A549 (cell line): ENCODE data around the gene CUL4A. TPM values are rescaled to one million over a fixed set of nuclear protein-coding genes. Genes with fewer than 3 reads are reported as not detected.

Source experiments
- ATAC-seq, 2 experiments: fragments of 200-7000 bp in 1 of 2; fragments of >200 bp in 1 of 2; cut with Nextera tagmentation in 1 of 2; cut with Tn5 transposase in 1 of 2; 3 replicates each; pipeline versions ENCODE4 v1.8.0 to v1.9.1; 2018 to 2020; ENCODE audit warnings: mild to moderate bottlenecking in 1 of 2, moderate library complexity in 1 of 2
- CTCF ChIA-PET: fragments of 300-600 bp; sonication (Branson Sonifier 250); formaldehyde crosslinking; extraction: SDS; loops from one replicate; lab custom pipeline; 2021; ENCODE audit warnings: antibody characterized with exemption, inconsistent platforms; lab: Yijun Ruan, JAX
- POLR2A ChIA-PET: fragments of 350-600 bp; formaldehyde crosslinking; extraction: SDS; loops from one replicate; lab custom pipeline; 2021; ENCODE audit warnings: antibody characterized with exemption, inconsistent platforms; lab: Yijun Ruan, JAX
- DNase-seq, 2 experiments: peaks; one replicate each; pipeline versions ENCODE4 v3.0.0 to v3.0.0-alpha.2; 2011 to 2016; ENCODE audit warnings: low read depth in 1 of 2, low spot score in 1 of 2
- FAIRE-seq: peaks from 2 replicates; lab custom pipeline; 2011; peaks lifted over from hg19 to GRCh38; lab: Jason Lieb, UNC
- H3K27ac ChIP-seq, 2 experiments: fragments of >200 bp; sonication (Bioruptor Twin); formaldehyde crosslinking; 3 replicates each; pipeline ENCODE4 v1.5.1; 2016 to 2017
- H3K4me1 ChIP-seq: fragments of >200 bp; sonication (Bioruptor Twin); formaldehyde crosslinking; 3 replicates; pipeline ENCODE4 v1.6.1; 2016
- H3K4me2 ChIP-seq: fragments of >200 bp; sonication (Bioruptor Twin); formaldehyde crosslinking; 3 replicates; pipeline ENCODE4 v1.6.1; 2016
- H3K4me3 ChIP-seq: fragments of >200 bp; sonication (Bioruptor Twin); formaldehyde crosslinking; 3 replicates; pipeline ENCODE4 v1.5.1; 2016
- H3K9me3 ChIP-seq: fragments of >200 bp; sonication (Bioruptor Twin); formaldehyde crosslinking; 3 replicates; pipeline ENCODE4 v1.6.1; 2016
- ATOH8 ChIP-seq: fragments of 250-450 bp; sonication (Bioruptor Pico); IDR thresholded peaks from 2 replicates; pipeline ENCODE4 v1.5.0; 2020; ENCODE audit warnings: low read depth, mild to moderate bottlenecking, moderate library complexity
- BHLHE40 ChIP-seq: IDR thresholded peaks from 2 replicates; pipeline ENCODE4 v1.6.1; 2012; ENCODE audit warnings: low read depth, low read length, inconsistent platforms
- CBX2 ChIP-seq: fragments of 200-600 bp; sonication (generic); IDR thresholded peaks from 2 replicates; pipeline ENCODE4 v1.6.1; 2016; ENCODE audit warnings: low read depth, mild to moderate bottlenecking, borderline replicate concordance
- CHD4 ChIP-seq: fragments of 200-600 bp; sonication (generic); IDR thresholded peaks from 2 replicates; pipeline ENCODE4 v1.6.1; 2016; ENCODE audit warnings: antibody characterized with exemption, mild to moderate bottlenecking, borderline replicate concordance
- EHMT2 ChIP-seq: fragments of 200-600 bp; sonication (generic); IDR thresholded peaks from 2 replicates; pipeline ENCODE4 v1.6.1; 2016; ENCODE audit warnings: antibody characterized with exemption, low read depth, mild to moderate bottlenecking, moderate library complexity
- EP300 ChIP-seq, 2 experiments: fragments of >200 bp; sonication (Bioruptor Twin); formaldehyde crosslinking; IDR thresholded peaks; 2 replicates in 1 of 2; 3 replicates in 1 of 2; pipeline ENCODE4 v1.6.1; 2016 to 2017
- ESRRA ChIP-seq: fragments of 150-350 bp; IDR thresholded peaks from 2 replicates; pipeline ENCODE4 v1.6.1; 2014; ENCODE audit warnings: mild to moderate bottlenecking, low read length, borderline replicate concordance
- FOXS1 ChIP-seq: fragments of 250-450 bp; sonication (Bioruptor Pico); IDR thresholded peaks from 2 replicates; pipeline ENCODE4 v1.5.0; 2020; ENCODE audit warnings: mild to moderate bottlenecking, moderate library complexity
- MAFK ChIP-seq: fragments of 450-650 bp; IDR thresholded peaks from 2 replicates; pipeline ENCODE4 v1.6.1; 2014; ENCODE audit not compliant: partially characterized antibody
- MYC ChIP-seq: IDR thresholded peaks from 2 replicates; pipeline ENCODE4 v1.6.1; 2012; ENCODE audit warnings: mild to moderate bottlenecking, inconsistent platforms, low read length, improper control_type of control experiment, borderline replicate concordance
- POLR2A ChIP-seq: IDR thresholded peaks from 2 replicates; pipeline ENCODE4 v1.6.1; 2012; ENCODE audit warnings: mild to moderate bottlenecking, low read length
- RAD21 ChIP-seq, 2 experiments: fragments of >200 bp in 1 of 2; sonication (Bioruptor Twin) in 1 of 2; formaldehyde crosslinking in 1 of 2; IDR thresholded peaks in 1 of 2; conservative IDR thresholded peaks in 1 of 2; 2 replicates in 1 of 2; 3 replicates in 1 of 2; pipeline ENCODE4 v1.6.1; 2012 to 2018; ENCODE audit warnings: inconsistent platforms in 1 of 2
- RNF2 ChIP-seq: fragments of 200-600 bp; sonication (generic); IDR thresholded peaks from 2 replicates; pipeline ENCODE4 v1.6.1; 2016; ENCODE audit warnings: low read depth, mild to moderate bottlenecking, antibody characterized with exemption, moderate library complexity, borderline replicate concordance
- SMC3 ChIP-seq: fragments of >200 bp; sonication (Bioruptor Twin); formaldehyde crosslinking; IDR thresholded peaks from 3 replicates; pipeline ENCODE4 v1.6.1; 2018; ENCODE audit warnings: inconsistent platforms
- ZC3H11A ChIP-seq: fragments of 450-650 bp; IDR thresholded peaks from 2 replicates; pipeline ENCODE4 v1.6.1; 2014; ENCODE audit warnings: antibody characterized with exemption, mild to moderate bottlenecking
- ZNF302 ChIP-seq: fragments of 250-450 bp; sonication (Bioruptor Pico); IDR thresholded peaks from 2 replicates; pipeline ENCODE4 v1.9.0; 2021; ENCODE audit warnings: inconsistent platforms, mild to moderate bottlenecking, moderate library complexity
- WGBS: methylation state at CpG from one replicate; pipeline ENCODE4 v1.1.6; 2017; ENCODE audit errors: missing lambda C conversion rate; 5-methylcytosine and 5-hydroxymethylcytosine counted together
- polyA plus RNA-seq, 4 experiments: library from polyadenylated mRNA; depleted of rRNA in 3 of 4; stranded (reverse); fragments of >200 nt; fragmentation: RNase III in 1 of 4; extraction: RNeasy Plus Mini Kit Qiagen cat#74134 plus additional on column Dnase treatment in 1 of 4; gene quantifications; 2 replicates in 3 of 4; 3 replicates in 1 of 4; pipeline ENCODE4 v1.2.3, GENCODE V29; 2011 to 2017
- TF ChIP-seq, protein P1 (sequence below): fragments of 150-350 bp; IDR thresholded peaks from 2 replicates; pipeline ENCODE4 v1.6.1; 2014; ENCODE audit warnings: low read depth, mild to moderate bottlenecking, low read length
- TF ChIP-seq, protein P2 (sequence below): fragments of >200 bp; sonication (Bioruptor Twin); formaldehyde crosslinking; IDR thresholded peaks from 3 replicates; pipeline ENCODE4 v1.6.1; 2016

CUL4A gene
- polyA plus RNA-seq, 2 of the 4 experiments (the other 2 are of a cell fraction), result 49.6 to 55.4 TPM

- TF ChIP-seq SMC3, result no peak
- TF ChIP-seq, protein P1, sequence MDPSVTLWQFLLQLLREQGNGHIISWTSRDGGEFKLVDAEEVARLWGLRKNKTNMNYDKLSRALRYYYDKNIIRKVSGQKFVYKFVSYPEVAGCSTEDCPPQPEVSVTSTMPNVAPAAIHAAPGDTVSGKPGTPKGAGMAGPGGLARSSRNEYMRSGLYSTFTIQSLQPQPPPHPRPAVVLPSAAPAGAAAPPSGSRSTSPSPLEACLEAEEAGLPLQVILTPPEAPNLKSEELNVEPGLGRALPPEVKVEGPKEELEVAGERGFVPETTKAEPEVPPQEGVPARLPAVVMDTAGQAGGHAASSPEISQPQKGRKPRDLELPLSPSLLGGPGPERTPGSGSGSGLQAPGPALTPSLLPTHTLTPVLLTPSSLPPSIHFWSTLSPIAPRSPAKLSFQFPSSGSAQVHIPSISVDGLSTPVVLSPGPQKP, result no peak
- TF ChIP-seq MAFK, result no peak
- ChIA-PET CTCF (interaction anchor here (1.8 kb wide), 1 partner anchor 16 kb away, joined by 4 read pairs; no protein-coding TSS in a partner anchor), POLR2A (no interaction called here)
- Histone ChIP-seq H3K4me2 (no peak overlapping the region), H3K27ac (no peak overlapping the region), H3K9me3 (no peaks in the 10 kb centered on the region), H3K4me1 (no peaks in the 10 kb centered on the region), H3K4me3 (no peak overlapping the region)
- FAIRE-seq (no peak), ATAC-seq (no peak), DNase-seq (no peak)
- WGBS, result 92% methylated on average over 5 of the region's 5 CpGs
These were observed 19.7 kb downstream of the CUL4A start for GRCh38 chr13:113229161-113229560.

GRCh38 chr13:113229791-113230190 is 20.4 kb downstream of the CUL4A start:
- H3K4me3 ChIP-seq, result no peak overlapping the region
- H3K9me3 ChIP-seq, result no peaks in the 10 kb centered on the region
- WGBS, result 96% methylated on average over 18 of the region's 20 CpGs
- ATAC-seq (no peak), DNase-seq (no peak), FAIRE-seq (no peak)
- POLR2A ChIA-PET, result no interaction called here
- CTCF ChIA-PET, result no interaction called here
- TF ChIP-seq ZNF302 (CRISPR knock-in tag) (no peak), RNF2 (no peak), EP300 (IDR thresholded peaks at IDR 0.05) (no peak), MYC (no peak), ZC3H11A (no peak), CHD4 (no peak), BHLHE40 (no peak), RAD21 (conservative IDR thresholded peaks at IDR 0.05 in 1 of 2, IDR thresholded peaks at IDR 0.05 in 1 of 2) (no peak), CBX2 (no peak), EHMT2 (no peak), ESRRA (no peak)
- TF ChIP-seq, protein P1, result no peak
- TF ChIP-seq, protein P2, sequence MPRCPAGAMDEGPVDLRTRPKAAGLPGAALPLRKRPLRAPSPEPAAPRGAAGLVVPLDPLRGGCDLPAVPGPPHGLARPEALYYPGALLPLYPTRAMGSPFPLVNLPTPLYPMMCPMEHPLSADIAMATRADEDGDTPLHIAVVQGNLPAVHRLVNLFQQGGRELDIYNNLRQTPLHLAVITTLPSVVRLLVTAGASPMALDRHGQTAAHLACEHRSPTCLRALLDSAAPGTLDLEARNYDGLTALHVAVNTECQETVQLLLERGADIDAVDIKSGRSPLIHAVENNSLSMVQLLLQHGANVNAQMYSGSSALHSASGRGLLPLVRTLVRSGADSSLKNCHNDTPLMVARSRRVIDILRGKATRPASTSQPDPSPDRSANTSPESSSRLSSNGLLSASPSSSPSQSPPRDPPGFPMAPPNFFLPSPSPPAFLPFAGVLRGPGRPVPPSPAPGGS, result no peak
- TF ChIP-seq, all 56 proteins: peak for 0
- no peaks in the 10 kb centered on the region for H3K4me1 ChIP-seq
- H3K4me2 ChIP-seq, result no peak overlapping the region
- H3K27ac ChIP-seq, result no peak overlapping the region

- 97% methylated on average over 9 of the region's 14 CpGs for WGBS
- Histone ChIP-seq H3K4me1 (no peaks in the 10 kb centered on the region), H3K4me3 (no peak overlapping the region), H3K9me3 (no peaks in the 10 kb centered on the region), H3K4me2 (no peak overlapping the region), H3K27ac (no peak overlapping the region)
- TF ChIP-seq ATOH8 (CRISPR knock-in tag) (no peak), FOXS1 (no peak), BHLHE40 (no peak), CHD4 (no peak), POLR2A (no peak)
- ATAC-seq, result no peak; a peak in 1 of 6 replicates
- FAIRE-seq, result no peak
- ChIA-PET POLR2A (interaction anchor here (1.6 kb wide), 1 partner anchor 22 kb away, joined by 4 read pairs; the partner anchor contains the start of genes CUL4A and PCID2), CTCF (interaction anchor here (1.2 kb wide), 1 partner anchor 18 kb away, joined by 3 read pairs; no protein-coding TSS in a partner anchor)
- no peak for DNase-seq
These were observed 22.1 kb downstream of the CUL4A start for GRCh38 chr13:113231306-113232207.
